ENCODE results near the gene PDZD2. TPM values are rescaled to one million over a fixed set of nuclear protein-coding genes. Genes with fewer than 3 reads are reported as not detected.

Gene PDZD2
- total and polyA plus RNA-seq, 11 donors, result 28.3 to 116 (median 80.6) TPM

- no peak for ATAC-seq
- no peak for DNase-seq
- Histone ChIP-seq H3K9me3 (no peaks in the 10 kb centered on the region), H3K27ac (peak overlapping the region in 3 of 12 donors; percentile 9 to 35 (median 13)), H3K27me3 (no peaks in the 10 kb centered on the region), H3K4me1 (peaks cover 16 to 94% (median 84%) of the 10 kb centered on the region in 12 donors), H3K4me3 (no peak overlapping the region), H3K36me3 (peaks cover 0 to 4% (median 0%) of the 10 kb centered on the region in 9 donors)
- 89 to 92% (median 91%) methylated on average over 1 of the region's 1 CpG for WGBS, 4 donors
- no peak for TF ChIP-seq POLR2A (IDR thresholded peaks at IDR 0.05)
- TF ChIP-seq, protein P1, sequence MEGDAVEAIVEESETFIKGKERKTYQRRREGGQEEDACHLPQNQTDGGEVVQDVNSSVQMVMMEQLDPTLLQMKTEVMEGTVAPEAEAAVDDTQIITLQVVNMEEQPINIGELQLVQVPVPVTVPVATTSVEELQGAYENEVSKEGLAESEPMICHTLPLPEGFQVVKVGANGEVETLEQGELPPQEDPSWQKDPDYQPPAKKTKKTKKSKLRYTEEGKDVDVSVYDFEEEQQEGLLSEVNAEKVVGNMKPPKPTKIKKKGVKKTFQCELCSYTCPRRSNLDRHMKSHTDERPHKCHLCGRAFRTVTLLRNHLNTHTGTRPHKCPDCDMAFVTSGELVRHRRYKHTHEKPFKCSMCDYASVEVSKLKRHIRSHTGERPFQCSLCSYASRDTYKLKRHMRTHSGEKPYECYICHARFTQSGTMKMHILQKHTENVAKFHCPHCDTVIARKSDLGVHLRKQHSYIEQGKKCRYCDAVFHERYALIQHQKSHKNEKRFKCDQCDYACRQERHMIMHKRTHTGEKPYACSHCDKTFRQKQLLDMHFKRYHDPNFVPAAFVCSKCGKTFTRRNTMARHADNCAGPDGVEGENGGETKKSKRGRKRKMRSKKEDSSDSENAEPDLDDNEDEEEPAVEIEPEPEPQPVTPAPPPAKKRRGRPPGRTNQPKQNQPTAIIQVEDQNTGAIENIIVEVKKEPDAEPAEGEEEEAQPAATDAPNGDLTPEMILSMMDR (IDR thresholded peaks at IDR 0.05), result no peak
- intact Hi-C loops (cut with DNase I), result no loop called here
Measured at GRCh38 chr5:32150366-32150765, 511.4 kb downstream of the PDZD2 start.

- H3K4me3 ChIP-seq, result no peak overlapping the region
- DNase-seq (no peak), ATAC-seq (peak in 3 of 4 donors; percentile 48 to 75 (median 63))
- H3K36me3 ChIP-seq, result peaks cover 0 to 4% (median 0%) of the 10 kb centered on the region in 9 donors
- intact Hi-C loops (cut with DNase I), result no loop called here
- WGBS, 4 donors, result 44 to 62% (median 57%) methylated on average over 6 of the region's 6 CpGs
- no peaks in the 10 kb centered on the region for H3K27me3 ChIP-seq
- TF ChIP-seq, protein P1 (IDR thresholded peaks at IDR 0.05), result no peak
- TF ChIP-seq POLR2A (IDR thresholded peaks at IDR 0.05), result no peak
- H3K4me1 ChIP-seq, result peaks cover 13 to 88% (median 77%) of the 10 kb centered on the region in 12 donors
- peak overlapping the region in 4 of 12 donors; percentile 0 to 38 (median 24) for H3K27ac ChIP-seq
- no peaks in the 10 kb centered on the region for H3K9me3 ChIP-seq
Measured at GRCh38 chr5:32151198-32151597, 512.3 kb downstream of the PDZD2 start.

- no peak for DNase-seq
- peaks cover 14 to 89% (median 76%) of the 10 kb centered on the region in 12 donors for H3K4me1 ChIP-seq
- peak overlapping the region in 5 of 12 donors; percentile 3 to 26 (median 12) for H3K27ac ChIP-seq
Measured at GRCh38 chr5:32153723-32154122, 514.8 kb downstream of the PDZD2 start.

DNA sequence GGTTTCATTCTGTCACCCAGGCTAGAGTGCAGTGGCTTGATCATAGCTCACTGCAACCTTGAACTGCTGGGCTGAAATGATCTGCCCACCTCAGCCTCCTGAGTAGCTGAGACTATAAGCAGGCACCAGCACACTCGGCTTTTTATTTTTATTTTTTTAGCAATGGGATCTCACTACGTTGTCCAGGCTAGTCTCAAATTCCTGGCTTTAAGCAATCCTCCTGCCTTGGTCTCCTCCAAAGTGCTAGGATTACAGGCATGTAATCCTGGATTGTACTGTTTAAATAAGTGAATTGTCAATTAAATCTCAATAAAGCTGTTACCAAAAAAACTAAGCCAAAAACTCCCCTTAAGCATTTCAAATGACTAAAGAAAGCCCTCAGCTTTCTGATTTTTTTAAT lies 516.3 kb downstream of the PDZD2 start:
- WGBS, 4 donors, result 88 to 93% (median 90%) methylated on average over 2 of the region's 2 CpGs
- peaks cover 14 to 92% (median 76%) of the 10 kb centered on the region in 12 donors for H3K4me1 ChIP-seq
- H3K4me3 ChIP-seq, result no peak overlapping the region
- DNase-seq, result no peak
- peaks cover 0 to 4% (median 0%) of the 10 kb centered on the region in 9 donors for H3K36me3 ChIP-seq
- no peak for ATAC-seq
- no peaks in the 10 kb centered on the region for H3K9me3 ChIP-seq
- intact Hi-C loops (cut with DNase I), result no loop called here
- H3K27me3 ChIP-seq, result no peaks in the 10 kb centered on the region
- no peak overlapping the region for H3K27ac ChIP-seq
- TF ChIP-seq POLR2A (IDR thresholded peaks at IDR 0.05), result no peak
- TF ChIP-seq, protein P1 (IDR thresholded peaks at IDR 0.05), result no peak

More at GRCh38 chr5:32153723-32154122, 514.8 kb downstream of the PDZD2 start:
- Histone ChIP-seq H3K27me3 (no peaks in the 10 kb centered on the region), H3K9me3 (no peaks in the 10 kb centered on the region), H3K36me3 (peaks cover 0 to 4% (median 0%) of the 10 kb centered on the region in 9 donors), H3K4me3 (no peak overlapping the region)
- peak; percentile 35 to 56 (median 44) for ATAC-seq
- WGBS, 4 donors, result 31 to 45% (median 37%) methylated on average over 3 of the region's 3 CpGs
- TF ChIP-seq POLR2A (IDR thresholded peaks at IDR 0.05), result no peak
- TF ChIP-seq, protein P1 (IDR thresholded peaks at IDR 0.05), result no peak
- intact Hi-C loops (cut with DNase I), result no loop called here

Measured in heart left ventricle (tissue), 16 donors.